Right renal cortex interstitium (tissue), 3 donors: ENCODE measurements around the gene TREH. TPM values are rescaled to one million over a fixed set of nuclear protein-coding genes. Genes with fewer than 3 reads are reported as not detected.

ENCODE experiments used
- DNase-seq, 3 donors: peaks; one replicate each; pipeline ENCODE4 v3.0.0-alpha.2; 2013; ENCODE audit warnings: low read depth in 3 of 3, low spot score in 2 of 3
- polyA plus RNA-seq, 3 donors: library from polyadenylated mRNA; unstranded; fragments of 120-200 nt; gene quantifications; one replicate each; pipeline ENCODE4 v1.2.1, GENCODE V29; 2013; ENCODE audit not compliant: insufficient read length in 3 of 3

Gene TREH
- polyA plus RNA-seq, 3 donors: 0.64 to 1.8 (median 0.75) TPM

DNA sequence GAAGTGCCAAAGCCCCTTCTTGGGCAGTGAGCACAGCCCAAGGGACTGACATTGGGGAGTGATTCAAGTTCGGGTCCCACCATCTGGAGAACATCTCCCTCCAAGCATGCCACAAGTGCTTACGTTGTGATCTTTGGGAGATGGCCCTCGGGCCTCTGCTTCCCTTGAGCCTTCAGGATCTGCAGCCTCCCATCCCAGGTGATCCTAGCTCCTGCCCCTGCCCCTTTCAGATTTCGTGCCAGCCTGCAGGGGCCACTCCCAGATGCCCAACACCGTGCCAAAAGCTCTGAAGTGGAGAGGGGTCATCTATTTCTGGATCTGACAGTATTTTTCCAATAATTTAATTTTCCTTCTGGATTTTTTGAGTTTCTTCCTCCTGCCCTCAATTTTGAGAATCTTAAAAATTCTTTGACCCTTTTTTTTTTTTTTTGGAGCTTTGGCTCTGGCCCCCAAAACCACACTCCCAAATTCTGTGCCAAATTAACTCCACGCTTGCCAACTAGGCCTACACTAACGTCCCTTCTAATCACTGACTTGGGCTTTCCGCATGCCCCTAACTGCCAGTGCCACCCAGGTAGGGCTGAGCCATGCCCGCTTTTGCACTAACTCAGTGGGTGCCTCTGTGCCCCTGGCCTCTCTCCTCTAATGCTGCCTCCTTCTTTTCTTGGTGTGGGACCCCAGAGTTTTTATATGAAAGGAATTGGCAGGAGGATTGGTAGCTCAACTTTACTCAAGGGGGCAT lies 46.7 kb downstream of the TREH start:
- DNase-seq: no peak

DNA sequence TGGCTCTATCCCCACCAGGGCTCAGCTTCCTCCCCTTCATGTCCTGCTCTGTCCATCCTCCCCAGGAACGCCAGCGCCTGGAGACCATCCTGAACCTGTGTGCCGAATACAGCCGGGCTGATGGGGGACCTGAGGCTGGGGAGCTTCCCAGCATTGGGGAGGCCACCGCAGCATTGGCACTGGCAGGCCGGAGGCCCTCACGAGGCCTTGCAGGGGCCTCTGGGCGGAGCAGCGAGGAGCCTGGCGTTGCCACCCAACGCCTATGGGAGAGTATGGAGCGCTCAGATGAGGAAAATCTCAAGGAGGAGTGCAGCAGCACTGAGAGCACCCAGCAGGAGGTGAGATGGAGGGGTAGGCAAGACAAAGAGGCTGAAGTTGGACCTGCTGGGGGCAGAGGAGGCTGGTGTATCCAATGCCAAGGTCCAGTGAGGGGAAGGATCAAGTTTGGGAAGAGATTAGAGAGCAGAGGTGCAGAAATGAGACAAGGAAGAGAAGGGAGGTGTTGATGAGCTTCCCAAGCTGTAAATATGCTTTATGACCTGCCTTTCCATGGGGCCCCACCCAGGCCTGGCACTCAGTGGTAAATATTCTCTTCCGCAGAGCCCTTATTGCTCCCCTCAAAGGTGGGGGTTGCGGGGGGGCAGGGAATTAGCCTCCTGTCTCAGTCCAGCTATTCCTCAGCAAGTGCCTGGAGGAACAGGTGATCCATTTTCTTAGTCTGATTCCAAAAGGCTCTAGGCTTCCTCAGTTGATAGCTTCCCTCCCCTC lies 48.1 kb downstream of the TREH start:
- no peak for DNase-seq

DNA sequence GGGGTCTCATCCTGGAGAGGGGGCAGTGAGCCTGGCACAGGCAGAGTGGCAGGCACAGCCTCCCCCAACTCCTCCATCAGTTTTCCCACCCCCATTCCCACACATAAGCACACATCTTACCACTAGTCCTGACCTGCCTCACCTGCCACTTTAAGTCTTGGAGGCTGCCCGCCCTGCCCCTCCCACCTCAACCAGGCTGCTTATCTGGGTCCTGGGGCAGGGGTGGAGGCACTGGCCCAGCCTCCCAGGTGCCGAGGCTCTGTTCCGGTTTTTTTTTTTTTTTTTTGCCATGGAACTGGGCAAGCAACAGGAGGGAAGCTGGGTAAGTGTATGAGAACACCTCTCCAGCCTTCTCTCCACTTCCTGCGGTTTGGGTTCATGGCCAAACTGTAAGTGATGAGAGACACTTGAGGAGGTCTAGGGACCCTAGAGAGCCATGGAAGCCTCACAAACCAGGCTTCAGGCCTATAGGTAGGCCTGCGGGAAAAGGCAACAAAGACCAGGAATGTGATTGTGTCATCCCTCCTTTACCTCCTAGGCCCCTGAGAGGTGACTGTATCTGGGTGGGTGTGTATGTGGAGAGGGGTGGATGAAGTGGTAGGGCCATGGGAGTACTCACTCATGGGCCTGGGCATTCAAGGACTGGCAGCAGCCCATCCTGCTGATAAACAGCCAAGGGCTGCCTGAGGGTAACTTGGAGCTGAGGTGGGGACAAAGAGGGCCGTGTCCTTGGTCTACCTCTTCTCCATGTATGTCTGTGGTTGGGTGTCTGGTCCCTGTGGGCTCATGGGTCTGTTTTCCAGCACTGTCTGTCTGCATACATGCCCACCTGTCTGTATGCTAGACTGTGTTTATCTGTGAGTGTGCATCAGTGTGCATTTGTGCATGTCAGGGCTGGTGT lies 49.4 kb downstream of the TREH start:
- DNase-seq: no peak

DNA sequence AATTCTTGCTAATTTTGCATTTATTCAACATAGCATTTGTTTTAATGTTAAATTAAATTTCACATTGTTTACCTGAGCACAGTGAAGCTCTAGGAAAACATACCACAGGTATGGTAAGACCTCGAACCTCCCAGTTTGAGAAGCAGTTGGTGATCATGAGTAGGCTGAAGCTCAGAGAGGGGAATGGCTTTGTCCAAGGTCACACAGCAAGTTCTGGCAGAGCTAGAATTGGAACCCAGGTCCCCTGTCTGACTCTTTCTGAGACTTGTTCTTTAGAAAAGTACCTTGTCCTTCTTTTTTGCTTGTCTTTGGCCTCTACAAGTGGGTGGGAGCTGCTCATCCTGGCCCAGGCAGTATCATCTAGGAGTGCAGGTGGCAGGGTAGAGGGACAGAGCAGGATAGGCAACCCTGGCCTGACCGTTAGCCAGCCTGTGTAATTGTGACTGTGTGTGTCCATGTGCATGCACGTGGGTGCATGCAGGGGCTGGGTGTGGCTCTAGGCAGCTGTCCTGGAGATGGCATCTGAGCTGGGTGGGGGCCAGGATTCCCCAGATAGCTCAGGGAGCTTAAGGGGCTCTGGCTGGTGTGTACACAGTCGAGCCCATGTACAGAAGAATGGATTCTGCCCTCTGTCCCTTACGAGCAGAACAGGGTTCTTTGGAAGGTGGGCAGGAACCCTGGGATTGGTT lies 50.4 kb downstream of the TREH start:
- DNase-seq: no peak

DNA sequence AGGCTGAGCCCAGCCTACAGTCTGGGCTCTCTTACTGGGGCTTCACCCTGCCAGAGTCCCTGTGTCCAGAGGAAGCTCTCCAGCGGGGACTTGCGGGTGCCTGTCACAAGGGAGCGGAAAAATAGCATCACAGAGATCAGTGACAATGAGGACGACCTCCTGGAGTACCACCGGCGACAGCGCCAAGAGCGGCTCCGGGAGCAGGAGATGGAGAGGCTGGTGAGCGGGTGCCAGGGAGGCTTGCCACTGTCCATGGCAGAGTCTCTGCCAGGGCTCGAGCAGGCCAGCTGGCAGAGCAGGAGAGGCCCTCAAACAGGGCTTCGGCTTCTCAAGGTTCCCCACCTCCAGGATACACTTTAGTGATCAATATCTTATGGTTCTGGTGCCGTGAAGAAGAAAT lies 51.0 kb downstream of the TREH start:
- DNase-seq: no peak

DNA sequence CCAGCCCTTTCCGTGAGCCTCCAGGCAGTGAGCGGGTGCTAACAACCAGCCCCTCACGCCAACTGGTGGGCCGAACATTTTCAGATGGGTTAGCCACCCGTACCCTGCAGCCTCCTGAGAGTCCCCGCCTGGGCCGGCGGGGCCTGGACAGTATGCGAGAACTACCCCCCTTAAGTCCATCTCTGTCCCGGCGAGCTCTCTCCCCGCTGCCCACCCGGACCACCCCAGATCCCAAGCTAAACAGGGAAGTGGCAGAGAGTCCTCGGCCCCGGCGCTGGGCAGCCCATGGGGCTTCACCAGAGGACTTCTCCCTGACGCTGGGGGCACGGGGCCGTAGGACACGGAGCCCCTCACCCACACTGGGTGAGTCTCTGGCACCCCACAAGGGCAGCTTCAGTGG lies 51.4 kb downstream of the TREH start:
- DNase-seq: no peak

DNA sequence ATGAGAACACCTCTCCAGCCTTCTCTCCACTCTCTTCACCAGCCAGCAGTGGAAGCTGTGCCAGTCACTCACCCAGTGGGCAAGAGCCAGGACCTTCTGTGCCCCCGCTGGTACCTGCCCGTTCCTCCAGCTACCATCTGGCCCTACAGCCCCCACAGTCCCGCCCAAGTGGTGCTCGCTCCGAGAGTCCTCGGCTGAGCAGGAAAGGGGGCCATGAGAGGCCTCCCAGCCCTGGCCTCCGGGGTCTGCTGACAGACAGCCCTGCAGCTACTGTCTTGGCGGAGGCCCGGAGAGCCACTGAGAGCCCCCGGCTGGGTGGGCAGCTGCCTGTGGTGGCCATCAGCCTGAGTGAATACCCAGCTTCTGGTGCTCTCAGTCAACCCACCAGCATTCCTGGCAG lies 51.9 kb downstream of the TREH start:
- DNase-seq: no peak

DNA sequence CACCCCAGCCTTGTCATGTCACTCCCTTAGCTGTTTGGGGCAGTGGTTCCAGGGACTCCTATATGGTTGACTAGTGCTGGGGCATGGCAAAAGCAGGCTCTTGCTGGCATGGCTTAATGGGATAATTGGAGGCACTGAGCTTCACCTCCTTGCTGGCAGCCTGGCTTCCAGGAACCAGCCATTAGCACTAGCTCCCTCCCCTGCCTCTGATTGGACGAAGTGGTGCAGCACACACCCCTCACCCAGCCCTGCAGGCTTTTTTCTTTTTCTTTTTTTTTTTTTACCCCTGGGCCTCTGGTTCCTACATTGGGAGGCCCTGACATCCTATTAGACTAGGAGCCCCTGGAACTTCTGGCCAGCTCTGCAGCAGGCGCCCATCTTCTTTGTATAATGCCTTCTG lies 53.5 kb downstream of the TREH start:
- DNase-seq: no peak

DNA sequence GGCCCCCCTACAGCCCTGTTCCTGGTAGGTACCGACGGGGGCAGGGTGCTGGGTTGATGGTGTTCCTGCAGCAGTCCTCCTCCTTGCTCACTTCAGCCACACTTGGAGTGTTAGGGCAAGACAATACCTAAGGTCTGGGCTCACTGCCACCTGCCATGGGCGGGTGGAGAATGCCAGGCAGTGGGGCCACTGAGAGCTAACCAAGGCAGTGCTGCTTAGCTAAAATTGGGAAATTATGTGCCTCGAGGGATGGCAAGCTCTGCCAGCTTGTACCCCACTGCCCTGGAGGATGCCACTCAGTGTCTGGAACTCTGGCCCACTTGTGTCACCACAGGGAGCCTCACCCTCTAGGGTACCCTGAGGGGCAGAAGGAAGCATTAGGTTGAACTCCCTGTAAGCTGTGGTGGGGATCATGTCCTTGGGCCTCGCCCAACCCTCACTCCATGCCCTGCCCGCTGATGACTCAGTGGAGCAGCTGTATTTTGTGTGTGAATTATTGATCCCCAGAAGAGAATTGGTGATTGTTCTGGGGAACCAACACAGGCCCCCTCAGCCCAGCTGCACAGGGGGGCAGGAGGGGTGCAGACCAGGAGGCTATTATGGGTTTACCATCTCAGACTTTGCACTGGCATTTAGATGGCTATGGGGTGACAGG lies 54.3 kb downstream of the TREH start:
- DNase-seq: no peak

DNA sequence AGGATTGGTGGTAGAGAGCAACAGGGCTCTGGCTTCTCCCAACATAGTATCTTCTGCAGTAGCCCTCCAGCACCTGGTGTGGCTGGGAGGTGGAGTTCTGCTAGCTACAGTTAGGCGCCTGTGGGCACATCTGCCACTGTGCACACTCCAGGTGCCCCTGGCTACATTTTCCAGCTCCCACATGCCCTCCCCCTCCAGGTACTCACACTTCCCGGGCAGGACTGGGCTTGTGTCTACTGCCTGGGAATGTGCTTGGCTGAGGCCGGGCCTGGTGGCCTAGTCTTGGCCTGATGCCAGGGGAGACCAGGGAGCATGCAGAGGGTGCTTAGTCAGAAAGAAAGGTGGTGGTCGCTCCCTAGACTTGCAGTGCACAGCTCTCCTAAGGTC lies 56.2 kb downstream of the TREH start:
- DNase-seq: no peak

DNA sequence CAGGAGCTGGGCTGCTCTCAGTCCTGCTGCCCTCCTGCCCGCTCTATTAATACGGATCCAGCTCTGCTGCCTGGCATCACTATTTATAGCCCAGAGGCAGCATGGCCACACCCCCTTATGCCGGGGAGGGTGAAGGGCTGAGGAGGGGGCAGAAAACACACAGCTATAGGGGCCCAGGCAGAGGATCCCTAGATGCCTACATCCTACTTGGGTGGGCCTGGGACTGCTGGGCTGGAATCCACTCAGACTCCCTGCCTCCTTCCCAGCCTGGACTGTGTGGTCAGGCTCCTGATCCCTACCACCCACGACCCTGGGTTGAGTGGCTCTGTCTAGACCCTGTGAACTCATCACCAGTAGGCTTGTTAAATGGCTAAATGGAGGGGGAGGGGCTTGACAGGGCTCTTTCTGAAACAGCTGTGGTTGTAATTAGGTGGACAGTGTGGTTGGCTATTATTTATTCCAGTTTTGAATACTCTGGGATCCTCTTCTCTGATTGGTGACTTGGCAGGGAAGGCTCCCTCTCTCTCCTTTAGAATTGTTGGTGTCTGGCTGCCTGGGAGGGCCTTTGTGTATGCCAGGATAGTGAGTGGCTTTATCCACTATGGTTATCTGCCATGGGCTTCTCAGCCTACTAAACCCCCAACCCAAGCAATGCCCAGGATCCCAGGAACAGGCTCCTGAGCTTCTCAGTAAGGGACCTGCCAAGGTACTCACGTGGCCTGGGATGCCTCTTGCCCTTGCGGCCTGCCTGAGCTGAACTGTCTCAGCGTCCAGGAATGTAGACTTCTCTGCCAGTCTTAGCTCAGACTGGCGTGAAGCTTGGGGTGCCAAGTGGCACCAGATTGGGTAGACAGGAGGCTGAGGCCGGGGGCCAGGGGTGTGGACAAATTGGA lies 56.8 kb downstream of the TREH start:
- DNase-seq: no peak

DNA sequence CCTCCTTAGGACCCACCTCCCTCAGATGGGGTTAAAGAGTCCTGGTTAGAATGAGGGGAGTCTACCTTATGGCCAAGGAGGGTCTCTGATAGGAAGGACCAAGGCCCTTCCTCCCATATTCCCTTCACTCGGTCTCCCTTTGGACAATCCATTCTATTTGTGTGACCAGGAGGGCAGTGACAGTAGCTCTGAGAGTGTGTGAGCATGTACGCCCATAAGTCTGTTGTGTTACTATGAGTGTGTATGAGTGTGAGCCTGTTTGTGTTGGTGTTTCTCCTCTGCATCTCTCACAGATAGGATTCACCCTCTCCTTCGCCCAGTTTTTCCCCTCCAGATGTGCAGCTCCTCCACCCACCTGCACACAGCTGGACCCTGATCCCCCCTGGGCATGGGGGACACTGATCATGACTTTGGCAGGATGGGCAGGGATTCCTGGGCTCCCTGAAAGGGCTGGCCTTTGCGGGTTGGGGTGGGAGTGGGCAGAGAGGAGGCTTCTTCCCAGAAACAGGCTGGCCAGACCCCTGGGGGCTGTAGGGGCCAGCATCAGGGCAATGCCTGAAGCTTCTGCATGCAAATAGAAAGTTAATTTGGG lies 57.6 kb downstream of the TREH start:
- DNase-seq: no peak

DNA sequence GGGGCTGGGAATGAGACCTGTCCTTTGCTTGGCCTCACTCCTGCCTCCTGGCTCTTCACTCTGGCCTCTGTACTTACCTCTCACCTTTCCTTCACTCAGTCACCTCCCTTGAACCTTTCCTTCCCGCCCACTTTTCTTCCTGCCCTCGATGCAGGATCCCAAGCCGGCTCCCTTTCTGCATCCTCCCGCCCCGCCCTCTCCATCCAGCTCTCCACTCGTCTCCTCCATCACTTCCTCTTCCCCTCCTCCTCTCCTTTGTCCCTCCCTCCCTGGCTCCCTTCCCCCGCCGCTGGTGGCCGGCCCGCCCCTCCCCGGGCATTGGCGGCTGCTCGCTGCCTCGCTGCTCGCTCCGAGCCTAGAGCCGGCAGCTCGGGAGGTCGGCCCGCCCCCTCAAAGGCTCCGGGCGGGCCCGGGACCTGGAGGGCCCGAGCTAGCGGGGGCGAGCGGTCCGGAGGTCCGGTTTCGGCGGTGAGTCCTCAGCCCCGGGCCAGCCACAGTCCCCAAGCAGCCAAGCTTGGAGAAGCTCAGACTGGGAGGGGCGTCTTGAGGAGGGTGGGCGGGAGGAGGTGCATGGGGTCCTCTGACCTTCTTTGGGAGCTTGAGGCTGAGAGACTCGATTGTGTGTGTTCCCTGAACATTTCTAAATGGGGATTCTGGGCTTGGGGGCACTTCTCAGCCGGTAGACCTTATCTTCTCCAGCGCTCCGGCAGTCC lies 58.2 kb downstream of the TREH start:
- DNase-seq: no peak

DNA sequence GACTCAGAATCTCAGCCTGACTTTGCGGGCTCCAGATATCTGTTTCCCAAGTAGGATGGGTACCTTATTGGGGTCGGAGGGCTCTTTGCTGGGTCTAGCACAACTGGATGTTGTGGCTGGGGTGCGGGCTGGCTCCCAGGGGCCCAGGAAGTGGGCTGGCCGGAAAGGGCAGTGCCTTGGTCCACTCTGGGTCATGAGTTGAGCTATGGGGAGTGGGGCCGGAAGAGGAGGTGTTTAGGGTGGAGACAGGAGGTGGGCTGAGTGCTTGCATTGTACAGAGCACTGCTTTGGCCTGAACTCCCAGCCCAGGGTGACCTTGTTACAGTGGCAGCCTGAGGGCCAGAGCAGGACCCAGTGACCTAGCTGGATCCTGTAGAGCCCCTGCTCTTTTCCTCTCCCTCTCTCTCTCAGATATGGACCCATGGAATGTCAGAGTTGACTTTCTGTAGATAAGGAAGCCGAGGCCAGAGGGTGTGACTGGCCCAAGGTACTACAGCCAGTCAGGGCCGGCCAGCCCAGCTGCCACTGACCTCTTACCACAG lies 58.9 kb downstream of the TREH start:
- DNase-seq: no peak

DNA sequence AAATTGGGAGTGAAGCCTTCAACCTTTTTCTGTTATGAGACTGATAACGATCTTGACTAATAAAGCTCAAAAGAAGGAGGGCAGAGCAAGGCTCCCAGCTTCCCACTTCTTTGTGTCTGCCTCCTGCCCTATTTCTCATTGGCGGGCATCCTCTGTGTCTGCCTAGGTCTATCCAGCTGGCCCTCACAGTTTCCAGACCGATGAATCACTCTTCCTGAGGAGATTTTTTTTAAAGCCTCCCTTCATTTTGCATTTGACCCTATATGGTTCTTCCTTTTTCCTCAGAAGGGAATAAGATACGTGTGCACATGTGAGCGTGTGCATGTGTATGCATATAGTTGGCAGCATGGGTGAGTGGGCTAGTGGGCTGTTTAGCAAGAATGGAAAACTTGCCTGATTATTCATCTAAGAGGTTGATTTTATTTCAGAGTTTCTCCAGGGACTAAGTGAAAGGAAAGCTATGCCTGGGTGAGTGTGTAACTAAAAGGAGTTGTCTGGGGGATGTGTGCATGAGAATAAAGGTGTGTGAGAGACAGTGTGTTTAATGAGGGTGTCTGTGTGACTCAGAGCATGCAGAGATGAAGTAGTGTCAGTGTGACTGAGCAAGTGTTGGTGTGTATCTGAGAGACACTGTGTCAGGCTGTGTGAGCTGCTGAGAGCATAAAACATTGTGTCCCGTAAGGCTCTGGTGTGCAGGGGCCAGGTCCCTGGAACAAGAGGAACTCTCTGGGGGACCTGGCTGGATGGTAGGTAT lies 59.8 kb downstream of the TREH start:
- no peak for DNase-seq

DNA sequence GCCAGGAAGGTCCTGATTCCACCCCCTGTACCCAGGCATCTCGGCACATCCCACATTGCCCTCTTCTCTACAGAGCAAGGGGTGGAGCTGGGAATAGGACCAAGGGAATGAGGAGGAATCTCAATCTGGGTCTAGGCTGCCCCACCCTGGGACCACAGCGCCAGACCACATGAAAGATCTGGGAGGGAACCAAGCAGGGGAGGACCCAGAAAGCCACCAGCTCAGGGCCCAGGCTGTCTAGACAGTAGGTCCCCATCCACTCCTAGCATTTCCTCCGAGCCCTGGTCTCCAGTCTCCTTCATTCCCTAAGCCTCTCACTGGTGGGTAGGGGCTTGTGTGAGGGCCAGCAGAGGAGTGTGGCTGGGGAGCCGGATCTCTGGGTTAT lies 60.5 kb downstream of the TREH start:
- DNase-seq: no peak
